Subcutaneous adipose tissue (tissue), 4 donors: ENCODE data around the gene RIPK1. TPM values are rescaled to one million over a fixed set of nuclear protein-coding genes. Genes with fewer than 3 reads are reported as not detected.

Experiments
- CTCF ChIP-seq: fragments of 450-650 bp; IDR thresholded peaks from one replicate; pipeline ENCODE4 v1.5.1; 2016; ENCODE audit warnings: low read depth, mild to moderate bottlenecking, control low read depth, antibody characterized with exemption, moderate library complexity
- total RNA-seq, 4 donors: library from RNA; depleted of rRNA; stranded (reverse); fragments of >200 nt; gene quantifications; one replicate each; pipeline ENCODE4 v1.1.0, GENCODE V29; 2016

Gene RIPK1
- total RNA-seq, 4 donors from 2014 or later, result 25.2 to 33.9 (median 29.1) TPM

GRCh38 chr6:3075772-3076113 lies 7.4 kb downstream of the RIPK1 start:
- TF ChIP-seq CTCF, result no peak

GRCh38 chr6:3076320-3076719 lies 8.0 kb downstream of the RIPK1 start:
- TF ChIP-seq CTCF, result no peak

DNA sequence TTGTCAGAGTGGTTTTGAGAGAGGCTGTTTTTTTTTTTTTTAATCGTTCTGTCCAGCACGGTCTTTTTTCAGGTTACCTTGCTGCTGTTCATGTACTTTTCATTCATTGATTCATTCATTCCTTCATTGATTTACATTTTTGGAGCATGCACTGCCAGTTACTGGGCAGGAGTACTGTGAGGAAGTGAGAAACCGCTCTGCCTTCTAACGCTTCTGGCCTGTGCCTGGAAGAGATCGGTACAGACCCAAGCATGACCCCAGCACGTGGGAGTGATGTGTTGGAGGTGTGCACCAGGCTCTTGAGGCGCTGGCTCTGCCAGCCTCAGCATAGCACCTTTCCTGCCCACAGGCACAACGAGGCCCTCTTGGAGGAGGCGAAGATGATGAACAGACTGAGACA lies 9.1 kb downstream of the RIPK1 start:
- no peak for TF ChIP-seq CTCF

DNA sequence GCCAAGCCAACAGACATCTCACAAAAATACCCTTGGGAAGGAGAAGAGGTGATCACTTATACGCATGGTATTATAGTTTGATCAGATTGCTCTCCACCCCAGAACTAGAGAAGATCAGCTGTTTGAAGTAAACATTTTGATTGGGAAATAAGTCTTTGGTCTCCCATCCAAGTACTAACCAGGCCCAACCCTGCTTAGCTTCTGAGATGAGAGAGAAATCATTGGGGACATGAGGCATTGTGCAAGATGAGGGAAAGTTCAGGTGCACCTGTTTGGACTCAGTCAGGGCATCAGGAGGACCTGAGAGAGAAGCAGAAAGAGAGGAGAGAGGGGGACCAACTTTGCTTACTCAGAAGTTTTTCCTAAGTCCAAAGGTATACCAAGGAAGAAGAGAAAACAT lies 11.4 kb downstream of the RIPK1 start:
- TF ChIP-seq CTCF, result no peak

DNA sequence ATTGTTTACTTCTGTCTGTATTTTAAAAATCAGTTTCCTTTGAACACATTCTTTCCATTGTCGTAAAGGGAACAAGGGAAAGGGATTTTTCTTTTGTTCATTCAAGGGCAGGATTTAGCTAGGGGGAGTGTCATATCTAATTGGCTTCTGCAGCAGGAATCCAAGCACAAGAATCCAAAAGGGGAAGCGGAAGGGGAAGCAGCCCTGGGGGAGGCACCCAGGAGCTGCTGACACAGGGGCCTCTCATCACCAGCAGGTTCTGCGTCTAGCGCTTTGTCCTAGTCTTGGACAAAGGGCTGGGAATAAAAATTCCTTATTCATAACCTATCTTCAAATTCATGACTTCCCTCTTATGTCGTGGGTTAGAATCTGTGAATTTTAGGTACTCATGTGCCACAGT lies 13.7 kb downstream of the RIPK1 start:
- no peak for TF ChIP-seq CTCF

DNA sequence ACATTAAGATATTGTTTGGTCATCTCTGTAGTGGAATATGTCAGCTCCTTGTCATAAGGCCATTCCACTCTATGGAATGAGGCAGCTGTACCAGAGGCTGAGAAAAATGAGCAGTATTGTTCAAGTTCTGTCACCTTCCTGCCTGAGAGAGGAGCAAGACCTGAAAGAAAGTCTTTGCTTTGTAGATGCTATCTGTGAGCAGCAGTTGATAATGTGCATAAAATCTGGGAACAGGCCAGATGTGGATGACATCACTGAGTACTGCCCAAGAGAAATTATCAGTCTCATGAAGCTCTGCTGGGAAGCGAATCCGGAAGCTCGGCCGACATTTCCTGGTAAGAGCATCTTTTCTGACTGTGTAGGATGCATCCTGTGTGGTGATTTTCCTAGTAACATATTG lies 16.8 kb downstream of the RIPK1 start:
- TF ChIP-seq CTCF, result no peak

DNA sequence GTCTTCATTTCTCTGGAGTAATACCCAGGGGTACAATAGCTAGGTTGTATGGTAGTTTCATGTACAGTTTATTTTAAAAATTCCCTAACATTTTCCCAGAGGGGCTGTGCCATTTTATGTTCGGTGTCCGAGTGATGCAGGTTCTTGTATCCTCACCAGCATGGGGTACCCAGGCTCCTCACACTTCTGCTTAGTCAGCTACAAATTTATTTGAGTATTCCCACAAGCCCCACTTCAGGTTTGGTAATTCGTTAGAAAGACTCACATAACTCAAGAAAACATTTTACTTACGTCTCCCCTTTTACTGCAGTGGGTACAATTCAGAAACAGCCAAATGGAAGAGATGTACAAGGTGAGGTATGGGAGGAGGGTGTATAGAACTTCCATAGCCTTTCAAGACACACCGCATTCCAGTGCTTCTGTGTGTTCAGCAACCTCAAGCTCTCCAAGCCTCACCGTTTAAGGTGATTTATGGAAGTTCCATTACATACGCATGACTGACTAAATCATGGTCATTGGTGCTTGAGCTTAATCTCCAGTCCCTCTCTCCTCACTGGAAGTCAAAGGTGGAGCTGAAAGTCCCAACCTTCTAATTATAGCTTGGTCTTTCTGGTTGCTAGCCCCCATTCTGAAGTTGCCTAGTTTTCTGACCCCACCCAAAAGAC lies 18.1 kb downstream of the RIPK1 start:
- TF ChIP-seq CTCF, result no peak

- no peak for TF ChIP-seq CTCF
Observed at GRCh38 chr6:3088446-3088845, 20.2 kb downstream of the RIPK1 start.
